Sigmoid colon (tissue), 4 donors: ENCODE results near the gene ADGRV1.

Experiments
- POLR2AphosphoS5 ChIP-seq, 4 donors: sonication (generic); formaldehyde crosslinking; IDR thresholded peaks; one replicate each; pipeline ENCODE4 v1.6.1; 2017; ENCODE audit warnings: antibody characterized with exemption in 4 of 4
- TF ChIP-seq, protein P1 (sequence below), 4 experiments: fragments of 450-650 bp in 3 of 4; fragments of 200-600 bp in 1 of 4; IDR thresholded peaks; one replicate each; pipeline ENCODE4 v1.5.1; 2016 to 2019; ENCODE audit warnings: antibody characterized with exemption in 4 of 4, mild to moderate bottlenecking in 3 of 4, moderate library complexity in 2 of 4

DNA sequence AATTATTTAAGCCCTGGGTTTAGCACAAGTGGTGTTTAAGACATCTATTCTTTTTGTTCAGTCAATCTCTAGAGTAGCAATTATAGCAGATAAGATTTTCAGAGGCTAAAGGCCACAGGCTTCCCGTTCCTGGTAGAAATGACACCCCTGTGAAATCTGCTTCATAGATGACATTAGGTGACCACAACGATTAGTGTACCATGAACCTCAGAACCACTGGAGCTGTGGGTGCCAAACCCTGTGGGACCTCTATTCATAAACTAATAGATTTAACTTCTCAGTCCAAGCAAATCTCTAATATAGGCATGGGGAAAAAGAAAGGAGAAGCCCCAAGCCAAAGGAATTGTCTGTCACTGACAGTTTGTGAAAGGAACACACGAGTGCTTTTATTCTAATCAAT is 617.1 kb downstream of the ADGRV1 start:
- TF ChIP-seq POLR2AphosphoS5 (IDR thresholded peaks at IDR 0.05): no peak
- TF ChIP-seq, protein P1, sequence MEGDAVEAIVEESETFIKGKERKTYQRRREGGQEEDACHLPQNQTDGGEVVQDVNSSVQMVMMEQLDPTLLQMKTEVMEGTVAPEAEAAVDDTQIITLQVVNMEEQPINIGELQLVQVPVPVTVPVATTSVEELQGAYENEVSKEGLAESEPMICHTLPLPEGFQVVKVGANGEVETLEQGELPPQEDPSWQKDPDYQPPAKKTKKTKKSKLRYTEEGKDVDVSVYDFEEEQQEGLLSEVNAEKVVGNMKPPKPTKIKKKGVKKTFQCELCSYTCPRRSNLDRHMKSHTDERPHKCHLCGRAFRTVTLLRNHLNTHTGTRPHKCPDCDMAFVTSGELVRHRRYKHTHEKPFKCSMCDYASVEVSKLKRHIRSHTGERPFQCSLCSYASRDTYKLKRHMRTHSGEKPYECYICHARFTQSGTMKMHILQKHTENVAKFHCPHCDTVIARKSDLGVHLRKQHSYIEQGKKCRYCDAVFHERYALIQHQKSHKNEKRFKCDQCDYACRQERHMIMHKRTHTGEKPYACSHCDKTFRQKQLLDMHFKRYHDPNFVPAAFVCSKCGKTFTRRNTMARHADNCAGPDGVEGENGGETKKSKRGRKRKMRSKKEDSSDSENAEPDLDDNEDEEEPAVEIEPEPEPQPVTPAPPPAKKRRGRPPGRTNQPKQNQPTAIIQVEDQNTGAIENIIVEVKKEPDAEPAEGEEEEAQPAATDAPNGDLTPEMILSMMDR (IDR thresholded peaks at IDR 0.05): no peak
